Measurements from ENCODE around the gene RAD51B.

Gene RAD51B

DNA sequence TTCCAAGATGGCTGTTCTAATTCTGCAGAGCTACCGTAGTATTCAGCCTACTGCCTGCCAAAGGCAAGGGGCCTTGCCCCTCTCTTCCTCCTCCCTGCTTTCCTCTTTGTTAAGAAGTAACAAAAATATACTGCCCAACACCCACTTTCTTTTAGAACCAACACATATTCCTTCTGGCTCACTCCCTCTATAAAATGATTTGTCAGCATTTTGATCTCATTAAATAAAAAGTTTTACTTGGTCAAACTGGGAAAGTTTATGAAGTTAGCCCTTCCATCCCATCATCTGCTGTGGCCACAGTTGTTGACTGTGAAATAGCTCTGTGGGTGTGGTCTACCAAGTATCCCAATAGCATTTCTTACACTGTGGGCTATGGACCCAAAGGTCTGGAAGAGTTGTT, 500.9 kb downstream of the RAD51B start:
- no peaks in the 10 kb centered on the region for H3K4me1 ChIP-seq (ENCODE audit: low read length)
- H3K9me3 ChIP-seq (replicated peaks; ENCODE audit: insufficient read depth, low read length) = no peaks in the 10 kb centered on the region
- H3K27me3 ChIP-seq (replicated peaks; ENCODE audit: insufficient read depth, low read length) = no peaks in the 10 kb centered on the region
- no peaks in the 10 kb centered on the region for H3K9me2 ChIP-seq (replicated peaks; ENCODE audit: insufficient read depth, low read length)
- TF ChIP-seq EZH2phosphoT487 (IDR thresholded peaks at IDR 0.05; ENCODE audit: low read length) = no peak
- TF ChIP-seq EZH2 (optimal IDR thresholded peaks at IDR 0.05; ENCODE audit: low read depth, low read length) = no peak
- TF ChIP-seq, protein P1, sequence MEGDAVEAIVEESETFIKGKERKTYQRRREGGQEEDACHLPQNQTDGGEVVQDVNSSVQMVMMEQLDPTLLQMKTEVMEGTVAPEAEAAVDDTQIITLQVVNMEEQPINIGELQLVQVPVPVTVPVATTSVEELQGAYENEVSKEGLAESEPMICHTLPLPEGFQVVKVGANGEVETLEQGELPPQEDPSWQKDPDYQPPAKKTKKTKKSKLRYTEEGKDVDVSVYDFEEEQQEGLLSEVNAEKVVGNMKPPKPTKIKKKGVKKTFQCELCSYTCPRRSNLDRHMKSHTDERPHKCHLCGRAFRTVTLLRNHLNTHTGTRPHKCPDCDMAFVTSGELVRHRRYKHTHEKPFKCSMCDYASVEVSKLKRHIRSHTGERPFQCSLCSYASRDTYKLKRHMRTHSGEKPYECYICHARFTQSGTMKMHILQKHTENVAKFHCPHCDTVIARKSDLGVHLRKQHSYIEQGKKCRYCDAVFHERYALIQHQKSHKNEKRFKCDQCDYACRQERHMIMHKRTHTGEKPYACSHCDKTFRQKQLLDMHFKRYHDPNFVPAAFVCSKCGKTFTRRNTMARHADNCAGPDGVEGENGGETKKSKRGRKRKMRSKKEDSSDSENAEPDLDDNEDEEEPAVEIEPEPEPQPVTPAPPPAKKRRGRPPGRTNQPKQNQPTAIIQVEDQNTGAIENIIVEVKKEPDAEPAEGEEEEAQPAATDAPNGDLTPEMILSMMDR (IDR thresholded peaks at IDR 0.05; ENCODE audit: low read length) = no peak
- no peak for DNase-seq
- H3K27ac ChIP-seq (ENCODE audit: low read length) = no peak overlapping the region
- H3K4me3 ChIP-seq (ENCODE audit: low read length) = no peak overlapping the region
- H2AFZ ChIP-seq (ENCODE audit: low read length) = no peak overlapping the region
- H4K20me1 ChIP-seq (ENCODE audit: insufficient read depth, low read length) = no peaks in the 10 kb centered on the region
- H3K36me3 ChIP-seq (replicated peaks; ENCODE audit: insufficient read depth, low read length) = no peaks in the 10 kb centered on the region
- no peak overlapping the region for H3K4me2 ChIP-seq (ENCODE audit: low read depth, low read length)
- no peak overlapping the region for H3K9ac ChIP-seq (ENCODE audit: low read length)
- no peaks in the 10 kb centered on the region for H3K79me2 ChIP-seq (ENCODE audit: low read length)
- H3F3A ChIP-seq (ENCODE audit: insufficient read depth, low read length) = no peaks in the 10 kb centered on the region

DNA sequence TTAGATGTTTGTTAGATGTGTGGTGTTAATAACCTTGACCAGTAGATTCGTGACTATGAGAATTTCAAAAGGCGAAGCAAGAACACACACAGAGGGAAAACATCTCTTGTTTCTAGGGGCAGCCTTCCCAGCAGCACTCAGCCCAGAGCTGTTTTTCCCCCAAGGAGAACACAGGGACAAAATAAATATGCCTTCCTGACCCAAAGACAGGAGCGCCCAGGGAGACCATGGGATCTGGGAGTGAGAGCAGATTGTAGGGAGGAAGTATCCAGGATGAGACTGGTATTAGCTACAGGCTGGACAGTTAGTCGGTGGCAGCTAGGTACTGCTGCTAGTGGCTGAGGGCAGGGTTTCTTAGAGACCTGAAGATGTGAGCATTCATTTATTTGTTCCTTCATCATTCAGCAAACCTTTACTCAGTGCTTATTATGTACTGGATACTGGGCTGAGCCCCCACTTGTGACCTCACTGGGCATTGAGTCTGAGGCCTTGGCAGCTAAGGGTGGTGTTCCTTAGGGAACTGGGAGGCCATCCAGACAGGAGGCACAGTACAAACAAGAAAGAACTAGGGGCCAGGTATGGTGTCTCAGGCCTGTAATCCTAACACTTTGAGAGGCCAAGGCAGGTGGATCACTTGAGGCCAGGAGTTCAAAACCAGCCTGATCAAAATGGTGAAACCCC, 503.5 kb downstream of the RAD51B start:
- Histone ChIP-seq H3K4me1 (ENCODE audit: low read length) (no peaks in the 10 kb centered on the region), H3K27ac (ENCODE audit: low read length) (no peak overlapping the region), H4K20me1 (ENCODE audit: insufficient read depth, low read length) (no peaks in the 10 kb centered on the region), H3K9ac (ENCODE audit: low read length) (no peak overlapping the region), H3K9me3 (replicated peaks; ENCODE audit: insufficient read depth, low read length) (no peaks in the 10 kb centered on the region), H2AFZ (ENCODE audit: low read length) (no peak overlapping the region), H3F3A (ENCODE audit: insufficient read depth, low read length) (no peaks in the 10 kb centered on the region), H3K9me2 (replicated peaks; ENCODE audit: insufficient read depth, low read length) (no peaks in the 10 kb centered on the region), H3K27me3 (replicated peaks; ENCODE audit: insufficient read depth, low read length) (no peaks in the 10 kb centered on the region), H3K79me2 (ENCODE audit: low read length) (no peaks in the 10 kb centered on the region), H3K36me3 (replicated peaks; ENCODE audit: insufficient read depth, low read length) (no peaks in the 10 kb centered on the region), H3K4me3 (ENCODE audit: low read length) (no peak overlapping the region), H3K4me2 (ENCODE audit: low read depth, low read length) (no peak overlapping the region)
- no peak for DNase-seq
- TF ChIP-seq EZH2phosphoT487 (IDR thresholded peaks at IDR 0.05; ENCODE audit: low read length) (no peak), EZH2 (optimal IDR thresholded peaks at IDR 0.05; ENCODE audit: low read depth, low read length) (no peak)
- TF ChIP-seq, protein P1 (IDR thresholded peaks at IDR 0.05; ENCODE audit: low read length) = no peak

DNA sequence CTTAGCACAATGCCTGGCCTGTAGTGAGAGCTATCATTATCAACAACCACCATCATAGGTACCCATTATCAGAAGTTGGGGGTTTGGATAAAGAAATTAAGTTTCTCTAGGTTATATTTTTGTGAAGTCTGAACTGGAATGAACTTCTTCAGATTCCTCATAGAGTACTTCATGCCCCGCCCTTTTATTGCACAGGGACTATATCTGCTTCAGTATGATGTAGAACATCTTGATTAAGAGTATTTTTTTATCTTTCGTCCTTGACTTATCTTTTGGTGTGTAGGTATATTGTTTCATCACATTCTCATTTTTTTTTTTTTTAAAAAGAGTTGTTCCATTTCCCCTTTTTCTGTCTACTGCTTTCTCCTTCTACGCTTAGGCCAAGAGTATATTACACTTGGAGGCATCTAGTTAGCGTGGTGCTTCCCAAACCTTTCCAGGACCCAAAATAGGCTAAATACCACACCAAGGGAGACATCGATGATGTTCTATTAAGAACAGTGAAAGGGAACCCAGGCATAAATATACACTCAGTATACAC, 505.8 kb downstream of the RAD51B start:
- Histone ChIP-seq H3K27ac (ENCODE audit: low read length) (no peak overlapping the region), H3K4me3 (ENCODE audit: low read length) (no peak overlapping the region), H3K36me3 (replicated peaks; ENCODE audit: insufficient read depth, low read length) (no peaks in the 10 kb centered on the region), H3K4me1 (ENCODE audit: low read length) (no peaks in the 10 kb centered on the region), H3K79me2 (ENCODE audit: low read length) (no peaks in the 10 kb centered on the region), H3F3A (ENCODE audit: insufficient read depth, low read length) (no peaks in the 10 kb centered on the region), H3K27me3 (replicated peaks; ENCODE audit: insufficient read depth, low read length) (no peaks in the 10 kb centered on the region), H3K4me2 (ENCODE audit: low read depth, low read length) (no peak overlapping the region), H2AFZ (ENCODE audit: low read length) (no peak overlapping the region), H3K9ac (ENCODE audit: low read length) (no peak overlapping the region), H3K9me2 (replicated peaks; ENCODE audit: insufficient read depth, low read length) (no peaks in the 10 kb centered on the region), H4K20me1 (ENCODE audit: insufficient read depth, low read length) (no peaks in the 10 kb centered on the region), H3K9me3 (replicated peaks; ENCODE audit: insufficient read depth, low read length) (no peaks in the 10 kb centered on the region)
- TF ChIP-seq EZH2 (optimal IDR thresholded peaks at IDR 0.05; ENCODE audit: low read depth, low read length) (no peak), EZH2phosphoT487 (IDR thresholded peaks at IDR 0.05; ENCODE audit: low read length) (no peak)
- TF ChIP-seq, protein P1 (IDR thresholded peaks at IDR 0.05; ENCODE audit: low read length) = no peak
- no peak for DNase-seq
